Measurements from ENCODE around the gene ARHGEF28. TPM values are rescaled to one million over a fixed set of nuclear protein-coding genes. Genes with fewer than 3 reads are reported as not detected.
A peak's percentile ranks its signal among the peaks of the same experiment; 100 is the strongest.

Gene ARHGEF28
- total RNA-seq, 2 experiments from 2014 or later: not detected

- BruUV-seq (replicated peaks): no TSS peak
- H3K9me3 ChIP-seq (ENCODE audit: low read length): no peaks in the 10 kb centered on the region
- H3K9me2 ChIP-seq (ENCODE audit: insufficient read depth, low read length): no peaks in the 10 kb centered on the region
- no peak overlapping the region for H3K4me2 ChIP-seq (ENCODE audit: low read length)
- no peaks in the 10 kb centered on the region for H4K20me1 ChIP-seq (ENCODE audit: insufficient read depth, low read length)
- H3K36me3 ChIP-seq (ENCODE audit: insufficient read depth, low read length): no peaks in the 10 kb centered on the region
- no peaks in the 10 kb centered on the region for H3K4me1 ChIP-seq (ENCODE audit: insufficient read depth, low read length, poor library complexity, severe bottlenecking)
- no peak for TF ChIP-seq CTCF (conservative IDR thresholded peaks at IDR 0.05; ENCODE audit: low read length)
- no peak for TF ChIP-seq EZH2phosphoT487 (IDR thresholded peaks at IDR 0.05; ENCODE audit: borderline replicate concordance, low read depth, low read length)
- intact Hi-C loops (cut with micrococcal nuclease; ENCODE audit: unreplicated experiment): no loop called here
- POLR2A ChIA-PET: interaction anchor here (0.7 kb wide), 1 partner anchor 1029 kb away, joined by 3 read pairs; no protein-coding TSS in a partner anchor
- H2AFZ ChIP-seq (ENCODE audit: low read length): no peak overlapping the region
- no peak for DNase-seq (ENCODE audit: low spot score)
- H3K27ac ChIP-seq (ENCODE audit: low read depth, low read length, poor library complexity, severe bottlenecking): no peak overlapping the region
- H3K4me3 ChIP-seq (ENCODE audit: low read depth, low read length, poor library complexity, severe bottlenecking): no peak overlapping the region
- CTCF ChIA-PET (ENCODE audit: unreplicated experiment): interaction anchor here (0.5 kb wide), 1 partner anchor 71 kb away, joined by 3 read pairs; no protein-coding TSS in a partner anchor
- no peaks in the 10 kb centered on the region for H3K79me2 ChIP-seq (ENCODE audit: insufficient read depth, low read depth, low read length)
Observed at GRCh38 chr5:73851471-73852181, 225.6 kb downstream of the ARHGEF28 start.

- no peaks in the 10 kb centered on the region for H4K20me1 ChIP-seq (ENCODE audit: insufficient read depth, low read length)
- no peak overlapping the region for H3K4me3 ChIP-seq (ENCODE audit: low read depth, low read length, poor library complexity, severe bottlenecking)
- DNase-seq (ENCODE audit: low spot score): no peak
- H3K4me1 ChIP-seq (ENCODE audit: insufficient read depth, low read length, poor library complexity, severe bottlenecking): no peaks in the 10 kb centered on the region
- TF ChIP-seq CTCF (conservative IDR thresholded peaks at IDR 0.05; ENCODE audit: low read length): no peak
- no peak for TF ChIP-seq EZH2phosphoT487 (IDR thresholded peaks at IDR 0.05; ENCODE audit: borderline replicate concordance, low read depth, low read length)
- BruUV-seq (replicated peaks): no TSS peak
- H3K27ac ChIP-seq (ENCODE audit: low read depth, low read length, poor library complexity, severe bottlenecking): no peak overlapping the region
- no peaks in the 10 kb centered on the region for H3K9me3 ChIP-seq (ENCODE audit: low read length)
- no peaks in the 10 kb centered on the region for H3K79me2 ChIP-seq (ENCODE audit: insufficient read depth, low read depth, low read length)
- POLR2A ChIA-PET: no interaction called here
- no peaks in the 10 kb centered on the region for H3K36me3 ChIP-seq (ENCODE audit: insufficient read depth, low read length)
- H3K9me2 ChIP-seq (ENCODE audit: insufficient read depth, low read length): no peaks in the 10 kb centered on the region
- intact Hi-C loops (cut with micrococcal nuclease; ENCODE audit: unreplicated experiment): no loop called here
- no peak overlapping the region for H3K4me2 ChIP-seq (ENCODE audit: low read length)
- CTCF ChIA-PET (ENCODE audit: unreplicated experiment): no interaction called here
- no peak overlapping the region for H2AFZ ChIP-seq (ENCODE audit: low read length)
Observed at GRCh38 chr5:73853091-73853490, 227.1 kb downstream of the ARHGEF28 start.

GRCh38 chr5:73856997-73857396, 231.0 kb downstream of the ARHGEF28 start:
- CTCF ChIA-PET (ENCODE audit: unreplicated experiment): no interaction called here
- H3K4me1 ChIP-seq (ENCODE audit: insufficient read depth, low read length, poor library complexity, severe bottlenecking): no peaks in the 10 kb centered on the region
- H3K9me3 ChIP-seq (ENCODE audit: low read length): no peaks in the 10 kb centered on the region
- no peaks in the 10 kb centered on the region for H3K36me3 ChIP-seq (ENCODE audit: insufficient read depth, low read length)
- H4K20me1 ChIP-seq (ENCODE audit: insufficient read depth, low read length): no peaks in the 10 kb centered on the region
- no peaks in the 10 kb centered on the region for H3K9me2 ChIP-seq (ENCODE audit: insufficient read depth, low read length)
- H3K27ac ChIP-seq (ENCODE audit: low read depth, low read length, poor library complexity, severe bottlenecking): no peak overlapping the region
- no peak overlapping the region for H3K4me3 ChIP-seq (ENCODE audit: low read depth, low read length, poor library complexity, severe bottlenecking)
- intact Hi-C loops (cut with micrococcal nuclease; ENCODE audit: unreplicated experiment): no loop called here
- H2AFZ ChIP-seq (ENCODE audit: low read length): 0 out of 2 replicates have a peak overlapping the region, but pooled peaks have one; percentile 37
- no peak overlapping the region for H3K4me2 ChIP-seq (ENCODE audit: low read length)
- no peaks in the 10 kb centered on the region for H3K79me2 ChIP-seq (ENCODE audit: insufficient read depth, low read depth, low read length)
- no peak for TF ChIP-seq EZH2phosphoT487 (IDR thresholded peaks at IDR 0.05; ENCODE audit: borderline replicate concordance, low read depth, low read length)
- no peak for TF ChIP-seq CTCF (conservative IDR thresholded peaks at IDR 0.05; ENCODE audit: low read length)
- POLR2A ChIA-PET: no interaction called here
- no peak for DNase-seq (ENCODE audit: low spot score)
- no TSS peak for BruUV-seq (replicated peaks)

All from OCI-LY7 (cell line).